GM12873 (cell line): Measurements from ENCODE around the gene RPAP3.

Experiments
- TF ChIP-seq, protein P1 (sequence below): IDR thresholded peaks from 2 replicates; pipeline ENCODE4 v1.5.1; 2012; ENCODE audit warnings: low read depth, mild to moderate bottlenecking, moderate library complexity, low read length, control low read depth; ENCODE audit not compliant: insufficient read depth; ENCODE audit errors: missing control alignments

The RPAP3 gene

DNA sequence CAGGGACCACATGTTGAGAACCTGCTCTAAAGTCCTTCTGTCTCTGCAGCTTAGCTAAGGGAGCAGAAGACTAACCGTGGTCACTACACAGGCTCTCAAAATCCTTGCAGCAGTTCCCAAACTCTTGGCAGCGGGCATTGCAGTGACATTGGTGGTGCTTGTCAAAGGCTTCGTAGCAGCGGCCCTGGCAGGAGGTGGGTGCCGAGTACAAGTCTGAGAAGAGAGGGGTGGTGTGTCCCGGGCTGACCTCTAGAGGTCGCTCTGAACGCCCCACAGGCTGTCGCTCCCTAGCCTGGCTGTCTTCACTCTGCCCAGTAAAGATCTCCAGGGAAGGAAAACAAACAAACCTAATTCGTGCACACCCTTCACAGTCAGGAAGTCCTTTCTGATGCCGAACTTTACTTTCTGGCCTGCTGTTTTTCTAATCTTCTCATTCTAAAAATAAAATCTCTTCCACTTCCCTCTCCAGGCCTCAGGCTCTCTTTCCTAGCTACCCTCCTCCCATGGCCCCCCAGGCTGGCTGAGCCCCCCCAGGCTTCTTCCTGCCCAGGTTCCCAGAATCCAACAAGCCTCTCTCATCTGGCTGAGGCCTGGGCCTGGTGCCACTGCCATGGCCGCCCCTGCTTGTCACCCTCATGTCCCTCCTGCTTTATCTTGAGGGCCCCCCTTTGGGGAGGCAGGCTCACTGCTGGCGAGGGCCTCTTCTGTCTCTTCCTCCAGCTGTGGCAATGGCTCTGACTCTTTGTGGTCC, 11.8 kb upstream of the RPAP3 start:
- TF ChIP-seq, protein P1, sequence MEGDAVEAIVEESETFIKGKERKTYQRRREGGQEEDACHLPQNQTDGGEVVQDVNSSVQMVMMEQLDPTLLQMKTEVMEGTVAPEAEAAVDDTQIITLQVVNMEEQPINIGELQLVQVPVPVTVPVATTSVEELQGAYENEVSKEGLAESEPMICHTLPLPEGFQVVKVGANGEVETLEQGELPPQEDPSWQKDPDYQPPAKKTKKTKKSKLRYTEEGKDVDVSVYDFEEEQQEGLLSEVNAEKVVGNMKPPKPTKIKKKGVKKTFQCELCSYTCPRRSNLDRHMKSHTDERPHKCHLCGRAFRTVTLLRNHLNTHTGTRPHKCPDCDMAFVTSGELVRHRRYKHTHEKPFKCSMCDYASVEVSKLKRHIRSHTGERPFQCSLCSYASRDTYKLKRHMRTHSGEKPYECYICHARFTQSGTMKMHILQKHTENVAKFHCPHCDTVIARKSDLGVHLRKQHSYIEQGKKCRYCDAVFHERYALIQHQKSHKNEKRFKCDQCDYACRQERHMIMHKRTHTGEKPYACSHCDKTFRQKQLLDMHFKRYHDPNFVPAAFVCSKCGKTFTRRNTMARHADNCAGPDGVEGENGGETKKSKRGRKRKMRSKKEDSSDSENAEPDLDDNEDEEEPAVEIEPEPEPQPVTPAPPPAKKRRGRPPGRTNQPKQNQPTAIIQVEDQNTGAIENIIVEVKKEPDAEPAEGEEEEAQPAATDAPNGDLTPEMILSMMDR: peak; percentile 89

DNA sequence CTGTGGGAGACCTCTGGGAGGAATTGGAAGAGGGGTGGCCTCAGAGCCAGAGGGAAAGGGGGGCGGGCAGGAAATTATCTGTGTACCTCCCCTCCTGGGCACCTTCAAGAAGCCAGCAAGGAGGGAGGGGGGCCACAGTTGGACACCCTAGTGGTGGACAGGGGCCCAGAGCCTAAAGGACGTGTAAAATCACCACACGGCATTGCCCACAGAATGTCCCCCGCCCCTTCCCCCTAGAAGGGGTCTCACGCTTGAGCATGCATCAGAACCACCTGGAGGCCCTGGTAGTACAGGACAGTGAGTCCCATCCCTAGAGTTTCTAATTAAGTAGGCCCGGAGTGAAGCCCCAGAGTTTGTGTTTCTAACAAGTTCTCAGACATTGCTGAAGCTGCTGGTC, 11.2 kb upstream of the RPAP3 start:
- TF ChIP-seq, protein P1: no peak

DNA sequence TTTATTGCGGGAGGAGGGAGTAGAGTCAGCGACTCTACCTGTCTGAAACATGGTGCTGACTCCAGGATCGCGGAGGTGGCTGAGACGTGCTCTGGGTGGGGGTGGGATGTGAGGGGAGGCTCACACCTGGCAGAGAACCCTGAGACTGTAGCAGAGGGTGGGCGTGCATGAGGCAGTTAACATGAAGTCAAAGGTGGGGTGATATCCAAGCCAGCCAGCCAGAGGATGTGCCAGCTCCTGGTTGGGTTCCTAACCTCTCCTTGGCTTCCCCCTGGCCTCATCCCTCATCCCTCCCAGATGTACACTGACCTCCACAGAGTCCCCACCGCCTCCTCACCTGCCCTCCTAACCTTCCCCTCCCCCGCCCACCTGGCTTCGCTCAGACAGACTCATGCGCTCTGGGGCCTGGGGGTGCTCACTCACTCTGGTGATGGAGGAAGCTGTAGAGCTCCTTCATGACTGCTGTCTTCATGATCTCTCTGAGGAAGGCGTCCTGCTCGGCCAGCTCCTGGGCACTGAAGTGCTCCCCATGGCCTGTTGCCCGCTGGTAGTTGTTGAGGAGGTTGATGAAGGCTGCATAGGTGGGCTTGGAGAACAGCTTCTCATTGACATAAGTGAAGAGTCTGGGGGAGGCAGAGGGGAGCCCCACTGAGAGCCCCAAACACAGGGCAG, 10.2 kb upstream of the RPAP3 start:
- TF ChIP-seq, protein P1: no peak

DNA sequence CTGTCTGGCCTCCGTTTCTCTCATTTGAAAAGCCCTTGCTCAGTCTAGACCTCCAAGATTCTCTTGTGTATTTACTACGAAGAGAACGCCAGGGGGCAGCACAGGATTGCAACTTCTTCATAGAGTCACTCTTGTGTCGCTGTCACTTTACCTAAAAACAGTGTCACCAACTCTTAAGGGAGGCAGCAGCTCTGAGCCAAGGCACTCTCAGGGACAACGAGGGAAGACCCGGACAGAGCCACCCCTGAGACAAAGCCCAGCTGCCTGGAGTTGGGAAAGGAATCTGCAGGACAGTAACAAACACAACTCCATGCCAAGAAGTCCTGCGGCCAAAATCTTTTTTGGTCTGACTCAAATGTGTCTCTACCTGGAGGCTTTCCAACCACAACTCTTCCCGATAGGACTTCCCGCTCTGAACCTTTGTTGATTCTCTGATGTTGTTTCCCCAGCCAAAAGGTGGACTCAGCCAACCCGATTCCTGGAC, 9.6 kb upstream of the RPAP3 start:
- TF ChIP-seq, protein P1: peak; percentile 82

DNA sequence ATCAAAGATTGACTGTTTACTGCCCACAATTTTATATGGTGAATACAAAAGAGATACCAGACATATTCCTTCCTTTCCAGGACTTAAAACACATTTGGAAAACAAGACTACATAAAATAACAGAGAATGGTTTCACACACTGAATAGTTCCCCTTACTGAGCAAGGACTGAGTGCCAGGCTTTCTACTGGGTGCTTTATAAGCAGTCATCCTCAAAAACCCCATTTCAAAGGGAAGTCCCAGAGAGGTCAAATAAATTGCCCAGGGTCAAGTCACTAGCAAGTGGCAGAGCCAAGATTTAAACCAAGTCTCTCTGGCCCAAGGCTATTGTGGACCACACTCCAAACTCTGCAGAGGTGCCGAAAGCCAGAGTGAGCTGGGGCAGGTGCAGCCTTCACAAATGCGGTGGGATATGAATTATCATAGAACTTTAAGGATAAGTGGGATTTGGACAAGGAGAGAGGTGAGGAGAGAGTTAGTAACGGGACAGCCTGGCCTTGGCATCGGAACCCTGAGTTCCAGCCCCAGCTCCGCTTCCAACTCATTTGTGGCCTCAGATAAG, 9.1 kb upstream of the RPAP3 start:
- TF ChIP-seq, protein P1: no peak

DNA sequence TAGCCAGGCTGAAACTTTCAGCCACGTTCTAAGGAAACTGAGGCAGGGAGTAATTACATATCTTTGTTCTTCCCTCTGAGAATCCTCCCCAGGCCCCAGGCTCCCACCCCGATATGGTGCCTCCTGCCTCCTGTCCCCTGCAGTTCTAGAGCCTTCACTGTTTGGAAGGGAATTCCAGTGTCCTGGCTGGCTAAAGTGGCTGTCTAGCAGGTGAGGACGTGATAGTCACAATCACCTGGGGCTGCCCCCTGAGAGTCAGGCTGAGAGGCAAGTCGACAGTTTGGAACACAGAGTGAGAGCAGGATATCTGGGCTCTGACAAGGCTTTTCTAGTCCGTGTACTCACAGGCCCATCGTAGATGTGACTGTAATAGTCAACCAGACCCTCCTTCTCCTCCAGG, 6.3 kb upstream of the RPAP3 start:
- TF ChIP-seq, protein P1: no peak

DNA sequence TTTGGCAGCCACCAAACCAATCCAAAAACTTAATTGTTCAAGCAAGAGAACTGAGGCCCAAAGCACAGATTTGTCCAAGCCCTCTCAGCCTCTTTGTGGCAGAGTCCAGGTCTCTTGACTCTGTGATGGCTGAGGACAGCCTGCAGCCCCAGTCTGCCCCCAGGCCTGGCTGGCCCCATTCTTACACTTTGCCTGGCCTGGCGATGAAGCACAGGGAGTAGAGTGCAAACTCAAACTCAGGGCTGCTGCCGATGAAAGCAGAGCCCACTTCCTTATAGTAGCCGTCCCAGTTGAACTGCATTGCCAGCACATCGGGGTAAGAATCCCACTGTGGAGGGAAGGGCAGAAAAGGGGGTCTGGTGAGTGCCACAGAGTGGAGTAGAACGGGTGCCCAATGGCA, 5.6 kb upstream of the RPAP3 start:
- TF ChIP-seq, protein P1: no peak
